Bronchial epithelial cell (primary cell): ENCODE data around the gene RUNX1. TPM values are rescaled to one million over a fixed set of nuclear protein-coding genes. Genes with fewer than 3 reads are reported as not detected.

Experiments
- DNase-seq: peaks from one replicate; pipeline ENCODE4 v3.0.0-alpha.2; 2010; ENCODE audit warnings: low read depth
- FAIRE-seq: peaks from 2 replicates; lab custom pipeline; 2011; peaks lifted over from hg19 to GRCh38; lab: Jason Lieb, UNC
- H3K27me3 ChIP-seq: 2 replicates; pipeline ENCODE4 v1.5.1; 2011; ENCODE audit warnings: low read length; ENCODE audit not compliant: control insufficient read depth, insufficient read depth
- H3K36me3 ChIP-seq: 2 replicates; pipeline ENCODE4 v1.5.1; 2011; ENCODE audit warnings: low read length; ENCODE audit not compliant: control insufficient read depth, insufficient read depth
- H3K4me3 ChIP-seq: 2 replicates; pipeline ENCODE4 v1.5.1; 2011; ENCODE audit warnings: mild to moderate bottlenecking, low read depth, low read length, control low read depth
- CTCF ChIP-seq: IDR thresholded peaks from 2 replicates; pipeline ENCODE4 v1.5.1; 2011; ENCODE audit warnings: mild to moderate bottlenecking, moderate library complexity, low read length, control low read depth, inconsistent platforms; ENCODE audit not compliant: insufficient read depth, severe bottlenecking
- total RNA-seq: library from RNA; depleted of rRNA; stranded (reverse); fragments of >200 nt; gene quantifications from 2 replicates; pipeline ENCODE4 v1.2.1, GENCODE V29; 2014

Gene RUNX1
- total RNA-seq, 1 donor from 2014 or later = 11.8 TPM

GRCh38 chr21:34743285-34743684 lies 305.8 kb downstream of the RUNX1 start:
- no peaks in the 10 kb centered on the region for H3K27me3 ChIP-seq
- FAIRE-seq = peak; percentile 40
- H3K4me3 ChIP-seq = no peak overlapping the region
- H3K36me3 ChIP-seq = no peaks in the 10 kb centered on the region
- TF ChIP-seq CTCF = no peak
- DNase-seq = peak; percentile 29

- FAIRE-seq = no peak
- H3K4me3 ChIP-seq = no peak overlapping the region
- no peaks in the 10 kb centered on the region for H3K27me3 ChIP-seq
- DNase-seq = no peak
- no peak for TF ChIP-seq CTCF
- H3K36me3 ChIP-seq = no peaks in the 10 kb centered on the region
These were observed 308.9 kb downstream of the RUNX1 start for GRCh38 chr21:34740198-34740597.
